ENCODE measurements around the gene EVA1A.

Gene EVA1A

GRCh38 chr2:75524276-75524911 is 36.3 kb downstream of the EVA1A start:
- TF ChIP-seq, protein P1, sequence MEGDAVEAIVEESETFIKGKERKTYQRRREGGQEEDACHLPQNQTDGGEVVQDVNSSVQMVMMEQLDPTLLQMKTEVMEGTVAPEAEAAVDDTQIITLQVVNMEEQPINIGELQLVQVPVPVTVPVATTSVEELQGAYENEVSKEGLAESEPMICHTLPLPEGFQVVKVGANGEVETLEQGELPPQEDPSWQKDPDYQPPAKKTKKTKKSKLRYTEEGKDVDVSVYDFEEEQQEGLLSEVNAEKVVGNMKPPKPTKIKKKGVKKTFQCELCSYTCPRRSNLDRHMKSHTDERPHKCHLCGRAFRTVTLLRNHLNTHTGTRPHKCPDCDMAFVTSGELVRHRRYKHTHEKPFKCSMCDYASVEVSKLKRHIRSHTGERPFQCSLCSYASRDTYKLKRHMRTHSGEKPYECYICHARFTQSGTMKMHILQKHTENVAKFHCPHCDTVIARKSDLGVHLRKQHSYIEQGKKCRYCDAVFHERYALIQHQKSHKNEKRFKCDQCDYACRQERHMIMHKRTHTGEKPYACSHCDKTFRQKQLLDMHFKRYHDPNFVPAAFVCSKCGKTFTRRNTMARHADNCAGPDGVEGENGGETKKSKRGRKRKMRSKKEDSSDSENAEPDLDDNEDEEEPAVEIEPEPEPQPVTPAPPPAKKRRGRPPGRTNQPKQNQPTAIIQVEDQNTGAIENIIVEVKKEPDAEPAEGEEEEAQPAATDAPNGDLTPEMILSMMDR (IDR thresholded peaks at IDR 0.05; ENCODE audit: low read depth, low read length, missing control alignments), result no peak
- no peak overlapping the region for H3K4me3 ChIP-seq (ENCODE audit: low read depth, low read length)
- no peaks in the 10 kb centered on the region for H3K27me3 ChIP-seq (replicated peaks)
- DNase-seq, result no peak
- H3K27ac ChIP-seq, result no peak overlapping the region
- in situ Hi-C loops (cut with HindIII; ENCODE audit: low pct_ligation_motif_present, low sequenced_read_pairs), result no loop called here
- H3K36me3 ChIP-seq (replicated peaks), result peaks cover 11% of the 10 kb centered on the region

DNA sequence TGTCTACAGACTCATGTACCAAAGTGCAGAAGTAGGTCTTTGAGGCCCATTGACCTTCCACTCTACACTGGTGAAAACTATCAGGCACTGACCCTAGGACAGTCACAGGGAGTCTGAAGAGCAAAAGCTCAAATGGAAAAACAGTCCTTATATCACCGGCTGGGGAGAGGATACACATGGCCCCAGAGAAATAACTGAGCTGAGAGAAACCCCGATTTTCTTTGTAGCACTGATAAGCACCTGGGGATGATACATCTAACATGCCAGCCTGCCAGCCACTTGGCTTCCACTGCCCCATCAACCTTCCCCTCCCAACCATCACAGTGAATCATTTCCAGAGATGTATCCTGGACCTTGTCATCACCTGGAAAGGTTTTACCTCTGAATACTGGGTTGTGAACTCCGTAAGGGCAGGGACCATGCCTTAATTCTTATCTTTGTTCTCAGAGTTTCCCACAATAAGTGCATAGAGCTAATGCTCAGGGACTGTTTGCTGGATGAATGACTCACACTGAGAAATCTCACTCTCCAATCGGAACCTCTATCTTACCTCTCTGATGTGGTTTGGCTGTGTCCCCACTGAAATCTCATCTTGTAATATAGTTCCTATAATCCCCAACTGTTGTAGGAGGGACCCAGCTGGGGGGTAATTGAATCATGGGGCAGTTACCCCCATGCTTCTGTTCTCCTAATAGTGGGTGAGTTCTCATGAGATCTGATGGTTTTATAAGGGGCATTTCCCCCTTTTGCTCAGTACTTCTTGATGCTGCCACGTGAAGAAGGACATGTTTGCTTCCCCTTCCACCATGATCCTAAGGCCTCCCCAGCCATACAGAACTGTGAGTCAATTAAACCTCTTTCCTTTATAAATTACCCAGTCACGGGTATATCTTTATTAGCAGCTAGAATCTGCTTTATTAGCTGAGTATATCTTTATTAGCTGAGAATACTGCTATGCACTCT is 37.1 kb downstream of the EVA1A start:
- Histone ChIP-seq H3K4me3 (ENCODE audit: low read depth, low read length) (no peak overlapping the region), H3K27ac (no peak overlapping the region), H3K36me3 (replicated peaks) (peaks cover 13% of the 10 kb centered on the region), H3K27me3 (replicated peaks) (no peaks in the 10 kb centered on the region)
- peak; percentile 89 for DNase-seq
- TF ChIP-seq, protein P1 (IDR thresholded peaks at IDR 0.05; ENCODE audit: low read depth, low read length, missing control alignments), result no peak
- in situ Hi-C loops (cut with HindIII; ENCODE audit: low pct_ligation_motif_present, low sequenced_read_pairs), result no loop called here

DNA sequence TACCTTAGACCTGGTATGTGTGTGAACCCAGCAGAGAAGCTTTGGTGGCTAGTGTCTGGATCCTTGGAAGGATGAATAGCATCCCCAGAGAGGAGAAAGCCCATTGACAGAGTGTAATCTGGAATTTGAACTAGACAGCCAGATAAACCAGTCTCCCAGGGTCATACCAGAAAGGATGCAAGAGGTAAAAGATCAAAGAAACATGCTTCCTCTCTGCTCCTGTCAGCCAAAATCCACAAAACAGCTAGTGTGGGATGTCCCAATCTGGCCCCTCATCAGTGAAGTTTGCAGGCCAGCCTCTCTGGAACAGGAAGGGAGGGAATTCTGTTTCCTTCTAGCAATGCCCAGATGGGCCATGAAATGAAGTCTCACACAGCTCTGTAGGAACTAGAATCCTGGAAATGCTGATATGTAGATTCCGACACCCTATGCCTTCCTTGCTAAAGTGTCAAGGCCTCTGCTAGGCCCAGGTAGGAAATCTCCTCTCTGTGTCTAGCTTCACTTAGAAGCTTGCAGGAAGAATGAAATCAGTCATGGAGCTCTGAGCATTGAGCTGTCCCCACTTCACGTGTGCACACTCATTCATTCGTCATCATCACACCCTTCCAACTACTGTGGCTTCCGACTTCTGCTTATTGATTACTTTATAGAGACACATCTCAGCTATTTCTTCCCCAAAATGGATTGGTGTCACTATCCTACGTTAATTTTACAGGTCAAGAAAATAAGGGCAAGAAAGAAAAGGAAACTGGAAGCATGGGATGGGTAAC is 38.0 kb downstream of the EVA1A start:
- no peaks in the 10 kb centered on the region for H3K27me3 ChIP-seq (replicated peaks)
- TF ChIP-seq, protein P1 (IDR thresholded peaks at IDR 0.05; ENCODE audit: low read depth, low read length, missing control alignments), result no peak
- in situ Hi-C loops (cut with HindIII; ENCODE audit: low pct_ligation_motif_present, low sequenced_read_pairs), result no loop called here
- H3K36me3 ChIP-seq (replicated peaks), result peaks cover 17% of the 10 kb centered on the region
- no peak overlapping the region for H3K27ac ChIP-seq
- DNase-seq, result no peak
- H3K4me3 ChIP-seq (ENCODE audit: low read depth, low read length), result no peak overlapping the region

- no peak for DNase-seq
- TF ChIP-seq, protein P1 (IDR thresholded peaks at IDR 0.05; ENCODE audit: low read depth, low read length, missing control alignments), result no peak
- Histone ChIP-seq H3K36me3 (replicated peaks) (peaks cover 30% of the 10 kb centered on the region), H3K27me3 (replicated peaks) (no peaks in the 10 kb centered on the region), H3K4me3 (ENCODE audit: low read depth, low read length) (no peak overlapping the region), H3K27ac (no peak overlapping the region)
- in situ Hi-C loops (cut with HindIII; ENCODE audit: low pct_ligation_motif_present, low sequenced_read_pairs), result no loop called here
These were observed 39.4 kb downstream of the EVA1A start for GRCh38 chr2:75521225-75521872.

DNA sequence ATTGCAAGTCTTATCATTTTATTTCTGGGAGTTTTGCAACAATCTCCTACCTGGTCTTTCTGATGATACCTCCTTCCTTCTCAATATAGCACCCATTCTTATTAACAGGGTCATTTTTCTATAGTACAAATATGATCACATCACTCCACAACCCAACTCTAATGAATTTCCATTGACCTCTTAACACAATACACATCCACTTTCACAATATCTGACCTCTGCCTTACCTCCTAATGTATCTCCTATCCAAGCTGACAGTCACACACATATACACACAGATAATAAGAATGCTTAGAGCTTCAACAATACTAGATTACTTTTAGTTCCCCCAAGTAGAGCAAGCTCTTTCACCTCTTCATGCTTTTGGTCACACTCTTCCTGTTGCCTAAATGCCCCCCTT is 40.9 kb downstream of the EVA1A start:
- Histone ChIP-seq H3K27ac (no peak overlapping the region), H3K36me3 (replicated peaks) (peaks cover 38% of the 10 kb centered on the region), H3K4me3 (ENCODE audit: low read depth, low read length) (no peak overlapping the region), H3K27me3 (replicated peaks) (no peaks in the 10 kb centered on the region)
- in situ Hi-C loops (cut with HindIII; ENCODE audit: low pct_ligation_motif_present, low sequenced_read_pairs), result no loop called here
- DNase-seq, result no peak
- TF ChIP-seq, protein P1 (IDR thresholded peaks at IDR 0.05; ENCODE audit: low read depth, low read length, missing control alignments), result no peak

All from brain microvascular endothelial cell (primary cell).